Loucy (cell line): Measurements from ENCODE around the gene ANO1.

Experiments
- H2AFZ ChIP-seq: fragments of 200-600 bp; sonication (generic); 2 replicates; pipeline ENCODE4 v1.6.0; 2016; ENCODE audit warnings: antibody characterized with exemption, mild to moderate bottlenecking, low read length, moderate library complexity
- H3F3A ChIP-seq: fragments of 200-600 bp; 2 replicates; pipeline ENCODE4 v1.6.0; 2016; ENCODE audit warnings: antibody characterized with exemption, low read depth, mild to moderate bottlenecking
- H3K27me3 ChIP-seq: fragments of 200-600 bp; sonication (generic); 2 replicates; pipeline ENCODE4 v1.6.1; 2014; ENCODE audit warnings: low read length, mild to moderate bottlenecking; ENCODE audit not compliant: insufficient read depth, poor library complexity, severe bottlenecking
- H3K36me3 ChIP-seq: fragments of 200-600 bp; sonication (generic); 2 replicates; pipeline ENCODE4 v1.6.1; 2016; ENCODE audit warnings: low read length; ENCODE audit not compliant: insufficient read depth
- H3K4me1 ChIP-seq: fragments of 200-600 bp; sonication (generic); 2 replicates; pipeline ENCODE4 v1.5.1; 2014; ENCODE audit warnings: low read length, mild to moderate bottlenecking; ENCODE audit not compliant: insufficient read depth, poor library complexity, severe bottlenecking
- H3K4me2 ChIP-seq: fragments of 200-600 bp; sonication (generic); 2 replicates; pipeline ENCODE4 v1.6.0; 2014; ENCODE audit warnings: antibody characterized with exemption, low read length, low read depth, mild to moderate bottlenecking; ENCODE audit not compliant: poor library complexity, severe bottlenecking
- H3K4me3 ChIP-seq: fragments of 200-600 bp; sonication (generic); 2 replicates; pipeline ENCODE4 v1.5.1; 2014; ENCODE audit warnings: low read length, mild to moderate bottlenecking, mixed read lengths; ENCODE audit not compliant: poor library complexity, severe bottlenecking
- H3K79me2 ChIP-seq: fragments of 200-600 bp; sonication (generic); 2 replicates; pipeline ENCODE4 v1.6.1; 2014; ENCODE audit warnings: low read length; ENCODE audit not compliant: insufficient read depth
- H3K9ac ChIP-seq: fragments of 200-600 bp; sonication (generic); 2 replicates; pipeline ENCODE4 v1.6.0; 2014; ENCODE audit warnings: mild to moderate bottlenecking, low read depth, low read length, moderate library complexity; ENCODE audit not compliant: poor library complexity, severe bottlenecking
- H3K9me2 ChIP-seq: fragments of 200-600 bp; sonication (generic); replicated peaks from 2 replicates; pipeline ENCODE4 v1.6.1; 2016; ENCODE audit warnings: low read depth, low read length, mixed read lengths
- H3K9me3 ChIP-seq: fragments of 200-600 bp; sonication (generic); 2 replicates; pipeline ENCODE4 v1.6.1; 2014; ENCODE audit warnings: mild to moderate bottlenecking, antibody characterized with exemption, low read length, low read depth; ENCODE audit not compliant: insufficient read depth
- H4K20me1 ChIP-seq: fragments of 200-600 bp; sonication (generic); 2 replicates; pipeline ENCODE4 v1.6.0; 2014; ENCODE audit warnings: antibody characterized with exemption, low read length, mild to moderate bottlenecking; ENCODE audit not compliant: insufficient read depth, poor library complexity, severe bottlenecking
- CTCF ChIP-seq: fragments of 200-600 bp; sonication (generic); conservative IDR thresholded peaks from 2 replicates; pipeline ENCODE4 v1.5.1; 2014; ENCODE audit warnings: mild to moderate bottlenecking, antibody characterized with exemption, low read length
- EZH2phosphoT487 ChIP-seq: fragments of 200-600 bp; IDR thresholded peaks from 2 replicates; pipeline ENCODE4 v1.6.1; 2018; ENCODE audit warnings: antibody characterized with exemption, mild to moderate bottlenecking, moderate library complexity, borderline replicate concordance

ANO1 gene

GRCh38 chr11:70074746-70075145 is 3.4 kb upstream of the ANO1 start:
- Histone ChIP-seq H3K79me2 (no peaks in the 10 kb centered on the region), H3K9me3 (no peaks in the 10 kb centered on the region), H3K4me1 (no peaks in the 10 kb centered on the region), H3K27me3 (no peaks in the 10 kb centered on the region), H2AFZ (no peak overlapping the region), H3K4me3 (no peak overlapping the region), H3F3A (no peaks in the 10 kb centered on the region), H3K4me2 (no peak overlapping the region), H3K9ac (no peak overlapping the region), H3K36me3 (no peaks in the 10 kb centered on the region), H4K20me1 (no peaks in the 10 kb centered on the region), H3K9me2 (no peaks in the 10 kb centered on the region)
- TF ChIP-seq CTCF (no peak), EZH2phosphoT487 (no peak)

DNA sequence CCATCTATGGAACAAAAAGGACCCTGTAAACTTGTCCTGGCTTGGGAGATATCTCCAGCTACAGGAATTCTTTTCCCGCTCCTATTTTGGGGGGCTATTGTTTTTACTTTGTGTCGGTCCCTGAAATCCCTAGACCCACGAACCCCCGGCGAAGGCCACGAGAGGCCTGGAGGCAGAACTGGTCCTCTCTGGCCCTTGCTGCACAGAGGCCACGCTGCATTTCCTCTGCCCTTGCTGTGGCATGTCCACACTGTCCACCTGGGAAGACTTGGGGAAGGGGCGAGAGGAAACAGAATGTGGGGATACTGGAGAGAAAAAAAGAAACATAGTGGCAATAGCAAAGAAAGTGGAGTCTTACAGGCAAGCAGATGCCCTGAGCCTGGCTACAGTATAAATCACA is 2.3 kb upstream of the ANO1 start:
- Histone ChIP-seq H2AFZ (no peak overlapping the region), H3K36me3 (no peaks in the 10 kb centered on the region), H3K4me1 (no peaks in the 10 kb centered on the region), H4K20me1 (no peaks in the 10 kb centered on the region), H3K79me2 (no peaks in the 10 kb centered on the region), H3K9me2 (no peaks in the 10 kb centered on the region), H3K27me3 (no peaks in the 10 kb centered on the region), H3K9ac (no peak overlapping the region), H3F3A (no peaks in the 10 kb centered on the region), H3K9me3 (no peaks in the 10 kb centered on the region), H3K4me2 (no peak overlapping the region), H3K4me3 (no peak overlapping the region)
- TF ChIP-seq EZH2phosphoT487, result no peak
- TF ChIP-seq CTCF, result no peak

DNA sequence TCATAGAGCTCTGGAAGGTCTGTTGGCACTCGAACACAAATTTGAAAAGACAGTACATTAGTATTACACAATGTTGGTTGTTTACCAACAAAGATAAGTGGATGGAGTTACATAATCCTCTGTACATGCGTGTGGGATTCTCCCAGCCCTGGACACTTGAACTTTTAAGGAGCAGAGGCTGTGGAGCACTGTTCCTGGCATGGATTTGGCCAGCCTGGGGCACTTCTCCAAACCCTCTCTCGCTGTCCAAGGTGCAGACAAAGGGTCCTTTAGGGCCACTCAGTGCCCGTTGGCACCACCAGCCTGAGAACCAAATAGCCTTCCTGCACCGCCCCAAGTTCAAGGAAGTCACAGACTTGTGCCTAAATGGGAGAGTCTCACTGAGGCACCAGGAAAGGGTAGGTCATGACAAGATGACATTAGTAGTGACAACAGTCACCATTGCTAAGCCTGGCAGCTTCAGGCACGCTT is 1.6 kb upstream of the ANO1 start:
- Histone ChIP-seq H3K4me1 (no peaks in the 10 kb centered on the region), H3K36me3 (no peaks in the 10 kb centered on the region), H3K9me3 (no peaks in the 10 kb centered on the region), H3F3A (no peaks in the 10 kb centered on the region), H3K27me3 (no peaks in the 10 kb centered on the region), H3K4me2 (no peak overlapping the region), H3K9ac (no peak overlapping the region), H3K79me2 (no peaks in the 10 kb centered on the region), H4K20me1 (no peaks in the 10 kb centered on the region), H2AFZ (no peak overlapping the region), H3K9me2 (no peaks in the 10 kb centered on the region), H3K4me3 (no peak overlapping the region)
- no peak for TF ChIP-seq EZH2phosphoT487
- no peak for TF ChIP-seq CTCF
